CD4-positive, alpha-beta T cell treated with Interleukin-12 subunit alpha and Interleukin-12 subunit beta, for 1 hour (primary cell): ENCODE measurements around the gene SPIN2B.

Experiments
- DNase-seq: peaks from one replicate; pipeline ENCODE4 v3.0.0-alpha.2; 2020

Gene SPIN2B

GRCh38 chrX:57070185-57070984, 51.0 kb downstream of the SPIN2B start:
- DNase-seq = no peak
